Cerebellar cortex (tissue), 1 donor: ENCODE results near the gene MIA3.
"Not testable (repeated sequence)": the region's sequence is repeated elsewhere in the genome, so short reads cannot be mapped to it uniquely, and the experiment has no call there.

Experiments used
- DNase-seq: peaks from one replicate; pipeline ENCODE4 v3.0.0-alpha.2; 2015; ENCODE audit warnings: low spot score

The MIA3 gene

GRCh38 chr1:222663431-222663934 lies 45.6 kb downstream of the MIA3 start:
- DNase-seq, result no peak

DNA sequence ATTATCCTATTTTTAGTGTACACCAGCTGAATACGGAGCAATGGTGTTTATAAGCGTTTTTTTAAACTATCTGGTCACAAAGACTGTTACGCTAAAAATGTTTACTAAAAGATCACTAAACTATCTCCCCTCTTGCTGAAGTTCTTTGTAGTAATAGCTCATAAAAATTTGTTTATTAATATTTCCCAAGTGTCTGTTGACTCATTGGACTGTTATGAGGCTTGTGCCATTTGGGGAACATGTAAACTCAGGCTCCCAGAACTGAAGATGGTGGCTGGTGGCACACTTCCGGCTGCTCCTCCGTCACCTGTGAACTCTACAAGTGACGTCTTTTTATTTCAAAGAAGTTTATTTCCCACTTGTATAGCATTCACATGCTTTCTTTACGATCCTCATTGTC lies 48.1 kb downstream of the MIA3 start:
- DNase-seq, result no peak

GRCh38 chr1:222668184-222668583 lies 50.3 kb downstream of the MIA3 start:
- DNase-seq, result not testable (repeated sequence)

- DNase-seq, result not testable (repeated sequence)
Measured at GRCh38 chr1:222669107-222669506, 51.2 kb downstream of the MIA3 start.

DNA sequence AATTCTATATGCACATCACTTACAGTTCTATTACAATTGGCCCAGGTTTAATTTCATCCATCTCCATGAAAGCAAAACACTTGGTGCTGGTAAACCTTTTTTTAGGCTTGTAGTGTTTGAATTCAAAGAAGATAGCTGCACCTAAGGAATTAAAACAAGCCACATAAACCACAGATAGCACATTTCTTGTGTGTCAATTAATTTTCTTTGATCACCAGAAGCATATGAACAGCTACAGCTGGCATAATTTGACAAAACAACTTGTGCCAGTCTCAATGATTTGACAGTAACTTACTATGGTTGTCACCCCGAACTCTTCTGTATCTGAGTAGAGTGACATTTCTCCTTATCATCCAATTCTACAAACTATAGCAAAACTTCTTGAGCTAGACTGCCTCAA lies 52.2 kb downstream of the MIA3 start:
- no peak for DNase-seq

DNA sequence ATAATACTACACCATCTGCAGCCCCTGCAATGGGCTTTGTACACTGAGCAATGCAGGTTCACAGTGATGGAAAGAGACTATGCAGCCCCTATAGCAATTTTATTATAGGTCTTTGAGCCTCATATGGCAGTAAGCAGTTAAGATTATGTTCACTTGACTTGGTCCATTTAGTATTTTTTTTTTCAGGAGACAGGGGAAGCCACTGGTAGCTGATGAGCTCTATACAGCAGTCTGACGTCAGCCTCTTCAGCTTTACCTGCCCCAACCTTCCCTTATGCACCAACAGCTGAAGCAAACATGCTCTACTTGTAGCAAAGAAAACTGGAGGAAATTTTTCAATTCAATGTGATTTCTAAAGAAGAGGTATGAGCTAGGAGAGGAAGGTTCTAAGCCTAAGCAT lies 62.2 kb downstream of the MIA3 start:
- DNase-seq, result no peak

- DNase-seq, result no peak
Measured at GRCh38 chr1:222691016-222691415, 73.1 kb downstream of the MIA3 start.

DNA sequence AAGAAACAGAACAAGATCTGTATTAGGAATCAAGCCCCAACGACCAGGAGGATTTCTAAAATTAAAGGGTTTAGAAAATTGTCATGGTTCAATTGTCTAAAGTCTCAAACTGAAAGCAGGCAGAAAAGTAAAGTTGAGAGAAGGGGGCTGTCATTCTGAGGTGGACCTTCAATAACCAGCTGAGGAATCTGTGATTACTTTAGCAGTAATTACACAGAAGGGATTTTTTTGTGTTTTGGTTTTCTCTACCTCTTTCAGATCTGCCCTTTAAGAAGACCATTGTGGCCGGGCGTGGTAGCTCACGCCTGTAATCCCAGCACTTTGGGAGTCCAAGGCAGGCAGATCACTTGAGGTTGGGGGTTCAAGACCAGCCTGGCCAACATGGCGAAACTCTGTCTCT lies 77.0 kb downstream of the MIA3 start:
- no peak for DNase-seq

GRCh38 chr1:222696741-222697140 lies 78.8 kb downstream of the MIA3 start:
- DNase-seq, result no peak

- no peak for DNase-seq
Measured at GRCh38 chr1:222697203-222697602, 79.3 kb downstream of the MIA3 start.

GRCh38 chr1:222697826-222698225 lies 79.9 kb downstream of the MIA3 start:
- no peak for DNase-seq

GRCh38 chr1:222702210-222702609 lies 84.3 kb downstream of the MIA3 start:
- DNase-seq, result no peak

- no peak for DNase-seq
Measured at GRCh38 chr1:222704260-222704659, 86.4 kb downstream of the MIA3 start.

DNA sequence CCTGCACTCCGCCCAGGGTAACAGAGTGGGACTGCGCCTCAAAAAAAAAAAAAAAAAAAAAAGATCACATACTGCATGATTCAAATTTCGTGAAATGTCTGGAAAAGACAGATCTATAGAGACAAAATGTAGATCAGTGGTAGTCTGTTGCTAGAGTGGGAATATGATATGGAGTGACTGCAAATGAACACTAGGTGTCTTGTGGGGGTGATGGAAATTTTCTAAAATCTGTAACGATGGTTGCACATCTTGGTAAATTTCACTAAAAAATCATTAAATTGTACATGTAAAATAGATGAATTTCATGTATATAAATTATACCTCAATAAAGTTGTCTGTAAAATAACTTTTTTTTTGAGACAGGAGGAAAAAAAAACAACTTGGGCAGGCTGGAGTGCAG lies 88.9 kb downstream of the MIA3 start:
- DNase-seq, result no peak

DNA sequence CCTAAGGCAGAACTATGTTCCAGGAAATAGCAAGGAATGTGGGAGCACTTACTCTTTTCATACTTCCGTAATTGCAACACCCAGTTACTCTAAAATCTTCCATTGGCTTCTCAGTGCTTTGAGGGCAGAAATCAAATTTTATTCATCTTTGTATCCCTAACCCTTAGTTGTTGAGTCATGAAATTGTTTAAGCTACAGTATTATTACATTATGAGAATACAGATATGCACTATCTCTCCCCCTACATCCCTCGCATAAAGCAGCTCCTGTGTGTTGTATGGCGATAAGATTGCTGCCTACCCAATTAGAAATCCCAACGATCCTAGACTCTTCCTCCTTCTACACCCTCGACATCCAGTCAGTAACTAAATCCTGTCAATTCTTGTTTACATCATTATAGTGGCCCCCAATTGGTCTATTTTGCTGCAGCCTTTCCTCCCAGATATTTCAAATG lies 91.8 kb downstream of the MIA3 start:
- no peak for DNase-seq

- peak; percentile 49 for DNase-seq
Measured at GRCh38 chr1:222711319-222712252, 93.7 kb downstream of the MIA3 start.

GRCh38 chr1:222712253-222713090 lies 94.6 kb downstream of the MIA3 start, which contains the start of the genes AIDA and BROX:
Gene AIDA (minus strand): TSS chr1:222712491. CDS start chr1:222712317, 174 bp downstream.
Gene BROX (plus strand): TSS chr1:222712564. CDS start chr1:222715700, 3,136 bp downstream.
- DNase-seq, result peak; percentile 88

GRCh38 chr1:222713091-222713961 lies 95.4 kb downstream of the MIA3 start:
- peak; percentile 97 for DNase-seq

- DNase-seq, result no peak
Measured at GRCh38 chr1:222716393-222716792, 98.5 kb downstream of the MIA3 start.
